ENCODE results near the gene PFKFB1. TPM values are rescaled to one million over a fixed set of nuclear protein-coding genes. Genes with fewer than 3 reads are reported as not detected.

The PFKFB1 gene
- total and polyA plus RNA-seq, 9 of the 15 experiments (the other 6 are each of a cell fraction or from before 2014, with no cell fraction given): 0.07 to 0.24 (median 0.15) TPM; not detected in 2

GRCh38 chrX:54926978-54927377 lies 67.0 kb downstream of the PFKFB1 start:
- no TSS peak for BruUV-seq (replicated peaks)
- Histone ChIP-seq H3K36me3 (ENCODE audit: control insufficient read depth, insufficient read depth, low read length) (no peaks in the 10 kb centered on the region), H3K4me1 (replicated peaks in 1 of 2; ENCODE audit: control insufficient read depth in 2 of 2, insufficient read depth in 2 of 2, low read length in 2 of 2) (no peaks in the 10 kb centered on the region), H3K9ac (ENCODE audit: insufficient read depth in 1 of 2, low read depth in 2 of 2, low read length in 2 of 2) (no peak overlapping the region), H3K4me2 (ENCODE audit: insufficient read depth, low read length) (no peak overlapping the region), H2AFZ (ENCODE audit: low read depth, low read length) (no peak overlapping the region), H3K9me3 (replicated peaks; ENCODE audit: control insufficient read depth, insufficient read depth, low read depth, low read length) (no peaks in the 10 kb centered on the region), H3K79me2 (ENCODE audit: control insufficient read depth, insufficient read depth, low read length) (no peaks in the 10 kb centered on the region), H3K9me1 (ENCODE audit: control insufficient read depth, insufficient read depth, low read length) (no peaks in the 10 kb centered on the region), H3K4me3 (no peak overlapping the region), H3K27ac (ENCODE audit: extremely low read depth, low read depth, low read length) (no peak overlapping the region), H4K20me1 (replicated peaks; ENCODE audit: control insufficient read depth, insufficient read depth, low read length) (no peaks in the 10 kb centered on the region), H3K27me3 (ENCODE audit: control insufficient read depth in 2 of 2, insufficient read depth in 2 of 2, low read length in 2 of 2) (peaks cover 0 to 4% of the 10 kb centered on the region in 2 experiments; a peak in 2 of 5 replicates)
- in situ Hi-C loops (cut with MboI): no loop called here
- ChIA-PET CTCF (ENCODE audit: low intra/inter-chr PET ratio) (no interaction called here), POLR2A (no interaction called here)
- intact Hi-C loops (cut with micrococcal nuclease): no loop called here
- ATAC-seq (no peak), DNase-seq (ENCODE audit: extremely low read depth in 1 of 4, low spot score in 3 of 4) (no peak), FAIRE-seq (no peak)
- 0% methylated on average over 2 of the region's 2 CpGs for WGBS (ENCODE audit: insufficient coverage, low coverage, missing lambda C conversion rate)
- TF ChIP-seq, protein P1, sequence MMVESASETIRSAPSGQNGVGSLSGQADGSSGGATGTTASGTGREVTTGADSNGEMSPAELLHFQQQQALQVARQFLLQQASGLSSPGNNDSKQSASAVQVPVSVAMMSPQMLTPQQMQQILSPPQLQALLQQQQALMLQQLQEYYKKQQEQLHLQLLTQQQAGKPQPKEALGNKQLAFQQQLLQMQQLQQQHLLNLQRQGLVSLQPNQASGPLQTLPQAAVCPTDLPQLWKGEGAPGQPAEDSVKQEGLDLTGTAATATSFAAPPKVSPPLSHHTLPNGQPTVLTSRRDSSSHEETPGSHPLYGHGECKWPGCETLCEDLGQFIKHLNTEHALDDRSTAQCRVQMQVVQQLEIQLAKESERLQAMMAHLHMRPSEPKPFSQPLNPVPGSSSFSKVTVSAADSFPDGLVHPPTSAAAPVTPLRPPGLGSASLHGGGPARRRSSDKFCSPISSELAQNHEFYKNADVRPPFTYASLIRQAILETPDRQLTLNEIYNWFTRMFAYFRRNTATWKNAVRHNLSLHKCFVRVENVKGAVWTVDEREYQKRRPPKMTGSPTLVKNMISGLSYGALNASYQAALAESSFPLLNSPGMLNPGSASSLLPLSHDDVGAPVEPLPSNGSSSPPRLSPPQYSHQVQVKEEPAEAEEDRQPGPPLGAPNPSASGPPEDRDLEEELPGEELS (CRISPR knock-in tag; IDR thresholded peaks at IDR 0.05; ENCODE audit: borderline replicate concordance): no peak
- peak; percentile 71 for TF ChIP-seq ZNF316 (IDR thresholded peaks at IDR 0.05)
- peak; percentile 46 for TF ChIP-seq MAFG (tag; conservative IDR thresholded peaks at IDR 0.05)
- TF ChIP-seq CBX3 (IDR thresholded peaks at IDR 0.05; ENCODE audit: borderline replicate concordance in 1 of 2, low read length in 2 of 2): no peak
- no peak for TF ChIP-seq ZNF76 (CRISPR knock-in tag; IDR thresholded peaks at IDR 0.05; ENCODE audit: borderline replicate concordance)
- TF ChIP-seq ZNF408 (CRISPR knock-in tag; IDR thresholded peaks at IDR 0.05; ENCODE audit: low read depth): no peak
- no peak for TF ChIP-seq ZNF133 (CRISPR knock-in tag; IDR thresholded peaks at IDR 0.05)
- TF ChIP-seq, protein P2, sequence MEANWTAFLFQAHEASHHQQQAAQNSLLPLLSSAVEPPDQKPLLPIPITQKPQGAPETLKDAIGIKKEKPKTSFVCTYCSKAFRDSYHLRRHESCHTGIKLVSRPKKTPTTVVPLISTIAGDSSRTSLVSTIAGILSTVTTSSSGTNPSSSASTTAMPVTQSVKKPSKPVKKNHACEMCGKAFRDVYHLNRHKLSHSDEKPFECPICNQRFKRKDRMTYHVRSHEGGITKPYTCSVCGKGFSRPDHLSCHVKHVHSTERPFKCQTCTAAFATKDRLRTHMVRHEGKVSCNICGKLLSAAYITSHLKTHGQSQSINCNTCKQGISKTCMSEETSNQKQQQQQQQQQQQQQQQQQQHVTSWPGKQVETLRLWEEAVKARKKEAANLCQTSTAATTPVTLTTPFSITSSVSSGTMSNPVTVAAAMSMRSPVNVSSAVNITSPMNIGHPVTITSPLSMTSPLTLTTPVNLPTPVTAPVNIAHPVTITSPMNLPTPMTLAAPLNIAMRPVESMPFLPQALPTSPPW (CRISPR knock-in tag; IDR thresholded peaks at IDR 0.05): no peak
- TF ChIP-seq ZNF384 (IDR thresholded peaks at IDR 0.05; ENCODE audit: low read depth, low read length): no peak
- TF ChIP-seq ZNF253 (CRISPR knock-in tag; conservative IDR thresholded peaks at IDR 0.05): no peak
- TF ChIP-seq NCOA1 (IDR thresholded peaks at IDR 0.05; ENCODE audit: low read depth): no peak
- TF ChIP-seq, protein P3, sequence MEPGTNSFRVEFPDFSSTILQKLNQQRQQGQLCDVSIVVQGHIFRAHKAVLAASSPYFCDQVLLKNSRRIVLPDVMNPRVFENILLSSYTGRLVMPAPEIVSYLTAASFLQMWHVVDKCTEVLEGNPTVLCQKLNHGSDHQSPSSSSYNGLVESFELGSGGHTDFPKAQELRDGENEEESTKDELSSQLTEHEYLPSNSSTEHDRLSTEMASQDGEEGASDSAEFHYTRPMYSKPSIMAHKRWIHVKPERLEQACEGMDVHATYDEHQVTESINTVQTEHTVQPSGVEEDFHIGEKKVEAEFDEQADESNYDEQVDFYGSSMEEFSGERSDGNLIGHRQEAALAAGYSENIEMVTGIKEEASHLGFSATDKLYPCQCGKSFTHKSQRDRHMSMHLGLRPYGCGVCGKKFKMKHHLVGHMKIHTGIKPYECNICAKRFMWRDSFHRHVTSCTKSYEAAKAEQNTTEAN (CRISPR knock-in tag; IDR thresholded peaks at IDR 0.05): no peak
- no peak for TF ChIP-seq CBX2 (IDR thresholded peaks at IDR 0.05; ENCODE audit: insufficient read depth, low read length, poor library complexity, severe bottlenecking)
- TF ChIP-seq, protein P4, sequence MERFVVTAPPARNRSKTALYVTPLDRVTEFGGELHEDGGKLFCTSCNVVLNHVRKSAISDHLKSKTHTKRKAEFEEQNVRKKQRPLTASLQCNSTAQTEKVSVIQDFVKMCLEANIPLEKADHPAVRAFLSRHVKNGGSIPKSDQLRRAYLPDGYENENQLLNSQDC (CRISPR knock-in tag; IDR thresholded peaks at IDR 0.05): no peak
- TF ChIP-seq, protein P5, sequence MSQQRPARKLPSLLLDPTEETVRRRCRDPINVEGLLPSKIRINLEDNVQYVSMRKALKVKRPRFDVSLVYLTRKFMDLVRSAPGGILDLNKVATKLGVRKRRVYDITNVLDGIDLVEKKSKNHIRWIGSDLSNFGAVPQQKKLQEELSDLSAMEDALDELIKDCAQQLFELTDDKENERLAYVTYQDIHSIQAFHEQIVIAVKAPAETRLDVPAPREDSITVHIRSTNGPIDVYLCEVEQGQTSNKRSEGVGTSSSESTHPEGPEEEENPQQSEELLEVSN (IDR thresholded peaks at IDR 0.05; ENCODE audit: borderline replicate concordance in 1 of 2, extremely low read depth in 1 of 2, insufficient read depth in 1 of 2, insufficient read length in 1 of 2, low read depth in 1 of 2, low read length in 1 of 2, poor library complexity in 1 of 2, severe bottlenecking in 1 of 2): no peak
- TF ChIP-seq RCOR1 (IDR thresholded peaks at IDR 0.05; ENCODE audit: borderline replicate concordance in 1 of 2, low read depth in 2 of 2, low read length in 2 of 2): no peak
- no peak for TF ChIP-seq ZNF695 (CRISPR knock-in tag; IDR thresholded peaks at IDR 0.05)
- TF ChIP-seq ZSCAN29 (IDR thresholded peaks at IDR 0.05): no peak

Data from K562 (cell line).